Measurements from ENCODE around the gene PRPF38B. TPM values are rescaled to one million over a fixed set of nuclear protein-coding genes. Genes with fewer than 3 reads are reported as not detected.

PRPF38B gene
- total RNA-seq, 3 donors from 2014 or later: 26.9 to 40.8 (median 32.8) TPM

- H3K27ac ChIP-seq: no peak overlapping the region
- H3K9me3 ChIP-seq: no peaks in the 10 kb centered on the region
- no peak overlapping the region for H3K4me3 ChIP-seq
- intact Hi-C loops (cut with DNase I; ENCODE audit: low total_unique reads): no loop called here
- no peak for DNase-seq (ENCODE audit: low spot score in 2 of 2)
- H3K36me3 ChIP-seq: no peaks in the 10 kb centered on the region
- TF ChIP-seq POLR2AphosphoS5 (IDR thresholded peaks at IDR 0.05) (no peak), CTCF (IDR thresholded peaks at IDR 0.05) (no peak), POLR2A (IDR thresholded peaks at IDR 0.05) (no peak)
- H3K27me3 ChIP-seq: no peaks in the 10 kb centered on the region
- H3K4me1 ChIP-seq: no peaks in the 10 kb centered on the region
Measured at GRCh38 chr1:108668777-108669176, 23.3 kb upstream of the PRPF38B start.

GRCh38 chr1:108669679-108670078, 22.4 kb upstream of the PRPF38B start:
- Histone ChIP-seq H3K4me1 (no peaks in the 10 kb centered on the region), H3K4me3 (no peak overlapping the region), H3K27ac (no peak overlapping the region), H3K9me3 (no peaks in the 10 kb centered on the region), H3K27me3 (no peaks in the 10 kb centered on the region), H3K36me3 (no peaks in the 10 kb centered on the region)
- DNase-seq (ENCODE audit: low spot score in 2 of 2): no peak
- TF ChIP-seq CTCF (IDR thresholded peaks at IDR 0.05): no peak
- TF ChIP-seq POLR2A (IDR thresholded peaks at IDR 0.05): no peak
- no peak for TF ChIP-seq POLR2AphosphoS5 (IDR thresholded peaks at IDR 0.05)
- intact Hi-C loops (cut with DNase I; ENCODE audit: low total_unique reads): no loop called here

GRCh38 chr1:108670131-108670773, 21.9 kb upstream of the PRPF38B start:
- Histone ChIP-seq H3K9me3 (no peaks in the 10 kb centered on the region), H3K27me3 (no peaks in the 10 kb centered on the region), H3K4me1 (no peaks in the 10 kb centered on the region), H3K4me3 (no peak overlapping the region), H3K36me3 (no peaks in the 10 kb centered on the region), H3K27ac (no peak overlapping the region)
- intact Hi-C loops (cut with DNase I; ENCODE audit: low total_unique reads): no loop called here
- no peak for DNase-seq (ENCODE audit: low spot score in 2 of 2)
- TF ChIP-seq CTCF (IDR thresholded peaks at IDR 0.05): no peak
- TF ChIP-seq POLR2A (IDR thresholded peaks at IDR 0.05): no peak
- TF ChIP-seq POLR2AphosphoS5 (IDR thresholded peaks at IDR 0.05): no peak

- no peaks in the 10 kb centered on the region for H3K9me3 ChIP-seq
- DNase-seq (ENCODE audit: low spot score in 2 of 2): no peak
- H3K4me3 ChIP-seq: no peak overlapping the region
- no peak overlapping the region for H3K27ac ChIP-seq
- no peak for TF ChIP-seq POLR2AphosphoS5 (IDR thresholded peaks at IDR 0.05)
- no peak for TF ChIP-seq POLR2A (IDR thresholded peaks at IDR 0.05)
- TF ChIP-seq CTCF (IDR thresholded peaks at IDR 0.05): no peak
- no peaks in the 10 kb centered on the region for H3K4me1 ChIP-seq
- no peaks in the 10 kb centered on the region for H3K27me3 ChIP-seq
- intact Hi-C loops (cut with DNase I; ENCODE audit: low total_unique reads): no loop called here
- no peaks in the 10 kb centered on the region for H3K36me3 ChIP-seq
Measured at GRCh38 chr1:108671143-108671542, 21.0 kb upstream of the PRPF38B start.

- no peak for DNase-seq (ENCODE audit: low spot score in 2 of 2)
- H3K27me3 ChIP-seq: no peaks in the 10 kb centered on the region
- no peaks in the 10 kb centered on the region for H3K9me3 ChIP-seq
- no peak overlapping the region for H3K27ac ChIP-seq
- H3K4me1 ChIP-seq: no peaks in the 10 kb centered on the region
- intact Hi-C loops (cut with DNase I; ENCODE audit: low total_unique reads): no loop called here
- TF ChIP-seq POLR2AphosphoS5 (IDR thresholded peaks at IDR 0.05): no peak
- TF ChIP-seq CTCF (IDR thresholded peaks at IDR 0.05): no peak
- TF ChIP-seq POLR2A (IDR thresholded peaks at IDR 0.05): no peak
- H3K36me3 ChIP-seq: no peaks in the 10 kb centered on the region
- H3K4me3 ChIP-seq: no peak overlapping the region
Measured at GRCh38 chr1:108678706-108679105, 13.4 kb upstream of the PRPF38B start.
